GM18517 (cell line): ENCODE measurements around the gene TEX2.

Experiments
- ATAC-seq: cut with Tn5 transposase; IDR thresholded peaks from one replicate; pipeline ENCODE4 v1.9.1; 2021; ENCODE audit warnings: mild to moderate bottlenecking, moderate library complexity; ENCODE audit not compliant: unreplicated experiment

Gene TEX2

GRCh38 chr17:64148017-64148631 lies 114.9 kb downstream of the TEX2 start:
- no peak for ATAC-seq

- no peak for ATAC-seq
These were observed 115.7 kb downstream of the TEX2 start for GRCh38 chr17:64147110-64148016.

- peak; percentile 4 for ATAC-seq
These were observed 116.5 kb downstream of the TEX2 start for GRCh38 chr17:64146418-64147109.

- peak; percentile 96 for ATAC-seq
These were observed 117.2 kb downstream of the TEX2 start for GRCh38 chr17:64145751-64146417.

GRCh38 chr17:64145375-64145750 lies 117.7 kb downstream of the TEX2 start:
- ATAC-seq: no peak

- ATAC-seq: no peak
These were observed 123.5 kb downstream of the TEX2 start for GRCh38 chr17:64139542-64139941.

GRCh38 chr17:64138441-64138840 lies 124.6 kb downstream of the TEX2 start:
- ATAC-seq: no peak

GRCh38 chr17:64135000-64135399 lies 128.1 kb downstream of the TEX2 start:
- no peak for ATAC-seq

- ATAC-seq: no peak
These were observed 128.7 kb downstream of the TEX2 start for GRCh38 chr17:64134216-64134970.

GRCh38 chr17:64133546-64134215 lies 129.4 kb downstream of the TEX2 start:
- ATAC-seq: no peak

GRCh38 chr17:64131606-64132270 lies 131.3 kb downstream of the TEX2 start:
- no peak for ATAC-seq

GRCh38 chr17:64130559-64131001 lies 132.5 kb downstream of the TEX2 start:
- peak; percentile 26 for ATAC-seq

- peak; percentile 47 for ATAC-seq
These were observed 133.1 kb downstream of the TEX2 start, which contains the start of gene ERN1 for GRCh38 chr17:64129765-64130558. ERN1 (minus strand) TSS chr17:64130144; CDS start chr17:64130029, 115 bp downstream.

GRCh38 chr17:64129515-64129764 lies 133.6 kb downstream of the TEX2 start:
- no peak for ATAC-seq

- no peak for ATAC-seq
These were observed 134.1 kb downstream of the TEX2 start for GRCh38 chr17:64128787-64129514.

- no peak for ATAC-seq
These were observed 136.1 kb downstream of the TEX2 start for GRCh38 chr17:64126918-64127317.

GRCh38 chr17:64125937-64126336 lies 137.1 kb downstream of the TEX2 start:
- no peak for ATAC-seq

- ATAC-seq: no peak
These were observed 138.5 kb downstream of the TEX2 start for GRCh38 chr17:64124609-64125008.
